Mesenchymal stem cell (in vitro differentiated cells and primary cell): Measurements from ENCODE around the gene PROCR. TPM values are rescaled to one million over a fixed set of nuclear protein-coding genes. Genes with fewer than 3 reads are reported as not detected.

Experiments
- DNase-seq: peaks from one replicate; pipeline ENCODE4 v3.0.0-alpha.2; 2013
- H2AFZ ChIP-seq: one replicate; pipeline ENCODE4 v1.6.1; 2013; ENCODE audit warnings: low read depth, mild to moderate bottlenecking, control low read depth, inconsistent platforms, low read length, moderate library complexity
- H2AK5ac ChIP-seq: 2 replicates; pipeline ENCODE4 v1.6.1; 2013; ENCODE audit warnings: low read length, moderate library complexity, mild to moderate bottlenecking, inconsistent platforms; ENCODE audit not compliant: severe bottlenecking
- H2BK120ac ChIP-seq: one replicate; pipeline ENCODE4 v1.6.1; 2013; ENCODE audit warnings: low read depth, mild to moderate bottlenecking, inconsistent platforms, low read length, moderate library complexity
- H2BK12ac ChIP-seq, 2 experiments: one replicate each; pipeline ENCODE4 v1.6.1; 2013; ENCODE audit warnings: inconsistent platforms in 2 of 2, low read length in 2 of 2, mild to moderate bottlenecking in 2 of 2, moderate library complexity in 2 of 2, control low read depth in 1 of 2
- H2BK15ac ChIP-seq: one replicate; pipeline ENCODE4 v1.6.1; 2013; ENCODE audit warnings: mild to moderate bottlenecking, low read depth, inconsistent platforms; ENCODE audit not compliant: poor library complexity, severe bottlenecking
- H2BK5ac ChIP-seq: 2 replicates; pipeline ENCODE4 v1.6.1; 2013; ENCODE audit warnings: low read depth, mild to moderate bottlenecking, low read length, control low read depth, inconsistent platforms; ENCODE audit not compliant: poor library complexity, severe bottlenecking
- H3K14ac ChIP-seq, 2 experiments: one replicate each; pipeline ENCODE4 v1.6.1; 2013; ENCODE audit warnings: inconsistent platforms in 2 of 2, low read length in 2 of 2, control low read depth in 1 of 2, mild to moderate bottlenecking in 1 of 2, moderate library complexity in 1 of 2
- H3K18ac ChIP-seq, 2 experiments: one replicate each; pipeline ENCODE4 v1.6.1; 2013; ENCODE audit warnings: inconsistent platforms in 2 of 2, low read length in 2 of 2, control low read depth in 1 of 2, low read depth in 1 of 2, mild to moderate bottlenecking in 1 of 2
- H3K23ac ChIP-seq, 2 experiments: one replicate each; pipeline ENCODE4 v1.6.1; 2013; ENCODE audit warnings: inconsistent platforms in 2 of 2, low read length in 2 of 2, mild to moderate bottlenecking in 2 of 2, moderate library complexity in 2 of 2, control low read depth in 1 of 2
- H3K27ac ChIP-seq: 2 replicates; pipeline ENCODE4 v1.5.1; 2013; ENCODE audit warnings: mild to moderate bottlenecking, moderate library complexity, low read length, control low read depth, inconsistent platforms; ENCODE audit not compliant: poor library complexity, severe bottlenecking
- H3K27me3 ChIP-seq, 2 experiments: 2 replicates each; pipeline versions ENCODE4 v1.6.1 to v1.7.0; 2013; ENCODE audit warnings: low read length in 2 of 2, mild to moderate bottlenecking in 2 of 2, moderate library complexity in 2 of 2, control low read depth in 1 of 2, inconsistent platforms in 1 of 2; ENCODE audit not compliant: control insufficient read depth in 1 of 2, insufficient read depth in 1 of 2
- H3K36me3 ChIP-seq, 2 experiments: 2 replicates each; pipeline versions ENCODE4 v1.6.1 to v1.7.0; 2013; ENCODE audit warnings: low read length in 2 of 2, control low read depth in 1 of 2, inconsistent platforms in 1 of 2, low read depth in 1 of 2, mild to moderate bottlenecking in 1 of 2; ENCODE audit not compliant: insufficient read depth in 2 of 2, control insufficient read depth in 1 of 2
- H3K4ac ChIP-seq, 2 experiments: one replicate each; pipeline ENCODE4 v1.6.1; 2013; ENCODE audit warnings: inconsistent platforms in 2 of 2, low read length in 2 of 2, mild to moderate bottlenecking in 2 of 2, moderate library complexity in 2 of 2, control low read depth in 1 of 2, low read depth in 1 of 2
- H3K4me1 ChIP-seq: 2 replicates; pipeline ENCODE4 v1.6.1; 2013; ENCODE audit warnings: low read depth, low read length, control low read depth; ENCODE audit not compliant: control insufficient read depth, insufficient read depth
- H3K4me2 ChIP-seq: 2 replicates; pipeline ENCODE4 v1.6.1; 2013; ENCODE audit warnings: low read length, mild to moderate bottlenecking, inconsistent platforms; ENCODE audit not compliant: poor library complexity, severe bottlenecking
- H3K4me3 ChIP-seq, 2 experiments: 2 replicates each; pipeline versions ENCODE4 v1.5.1 to v1.7.0; 2013; ENCODE audit warnings: low read length in 2 of 2, mild to moderate bottlenecking in 2 of 2, control low read depth in 1 of 2, low read depth in 1 of 2; ENCODE audit not compliant: insufficient read depth in 1 of 2
- H3K79me1 ChIP-seq: replicated peaks from 2 replicates; pipeline ENCODE4 v1.6.1; 2013; ENCODE audit warnings: mild to moderate bottlenecking, control low read depth, low read length, inconsistent platforms; ENCODE audit not compliant: poor library complexity, severe bottlenecking
- H3K9ac ChIP-seq: 2 replicates; pipeline ENCODE4 v1.7.0; 2013; ENCODE audit warnings: mild to moderate bottlenecking, low read length, moderate library complexity
- H3K9me3 ChIP-seq: 2 replicates; pipeline ENCODE4 v1.7.0; 2013; ENCODE audit warnings: mild to moderate bottlenecking, low read length; ENCODE audit not compliant: control insufficient read depth
- H4K8ac ChIP-seq: one replicate; pipeline ENCODE4 v1.6.1; 2013; ENCODE audit warnings: inconsistent platforms, mild to moderate bottlenecking, low read length, moderate library complexity
- H4K91ac ChIP-seq: one replicate; pipeline ENCODE4 v1.6.1; 2013; ENCODE audit warnings: mild to moderate bottlenecking, low read length, inconsistent platforms
- WGBS: methylation state at CpG from one replicate; pipeline ENCODE4 v1.1.7; 2013; ENCODE audit warnings: mixed read lengths; 5-methylcytosine and 5-hydroxymethylcytosine counted together
- polyA plus RNA-seq, 2 experiments: library from polyadenylated mRNA; stranded (reverse); fragments of 200-250 nt; gene quantifications; one replicate each; pipeline ENCODE4 v1.2.3, GENCODE V29; 2013

PROCR gene
- polyA plus RNA-seq (2013, experiment 1 of 2): 44.9 TPM
- polyA plus RNA-seq (2013, experiment 2 of 2): 46.0 TPM

DNA sequence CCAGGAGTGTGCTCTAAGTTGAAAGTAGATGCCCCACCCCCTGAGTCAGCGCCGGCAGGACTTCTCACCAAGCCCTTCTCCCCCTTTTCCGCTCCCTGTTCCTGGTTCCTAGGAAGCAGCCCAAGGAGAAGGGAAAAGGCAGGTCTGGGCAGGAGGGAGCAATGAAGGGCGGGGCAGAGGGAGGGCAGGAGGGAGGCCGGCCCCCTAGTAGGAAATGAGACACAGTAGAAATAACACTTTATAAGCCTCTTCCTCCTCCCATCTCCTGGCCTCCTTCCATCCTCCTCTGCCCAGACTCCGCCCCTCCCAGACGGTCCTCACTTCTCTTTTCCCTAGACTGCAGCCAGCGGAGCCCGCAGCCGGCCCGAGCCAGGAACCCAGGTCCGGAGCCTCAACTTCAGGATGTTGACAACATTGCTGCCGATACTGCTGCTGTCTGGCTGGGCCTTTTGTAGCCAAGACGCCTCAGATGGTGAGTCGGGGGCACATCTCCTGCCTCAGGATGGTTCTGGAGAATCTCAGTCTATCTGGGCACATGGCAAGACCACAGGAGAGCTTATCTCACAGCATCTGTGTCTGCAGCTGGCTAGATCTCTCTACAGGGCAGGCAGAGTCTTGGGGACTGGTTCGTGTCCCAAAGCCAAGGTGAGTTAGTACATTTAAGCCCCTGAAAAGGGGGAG, at the start of gene PROCR:
PROCR (plus strand) TSS at position 320 of the 681 bp plus-strand sequence; CDS start at position 403, 83 bp downstream.
- Histone ChIP-seq H3K79me1 (peaks cover 17% of the 10 kb centered on the region), H3K14ac (peak within 1 kb of the TSS in 1 of 2 experiments; percentile 44), H3K4ac (no peak within 1 kb of the TSS), H3K23ac (no peak within 1 kb of the TSS), H4K91ac (no peak within 1 kb of the TSS), H3K27me3 (no peaks in the 10 kb centered on the region), H3K9me3 (no peaks in the 10 kb centered on the region), H3K9ac (peak within 1 kb of the TSS; percentile 87), H4K8ac (peak within 1 kb of the TSS; percentile 74), H2AK5ac (no peak within 1 kb of the TSS), H3K4me3 (peak within 1 kb of the TSS; percentile 53 to 81), H2BK15ac (no peak within 1 kb of the TSS), H3K36me3 (peaks cover 12 to 20% of the 10 kb centered on the region in 2 experiments), H2BK120ac (peak within 1 kb of the TSS; percentile 21), H2BK12ac (peak within 1 kb of the TSS in 1 of 2 experiments; percentile 74), H2BK5ac (no peak within 1 kb of the TSS), H3K4me2 (peak within 1 kb of the TSS; percentile 89), H3K27ac (peak within 1 kb of the TSS; percentile 48), H3K4me1 (peaks cover 6% of the 10 kb centered on the region), H2AFZ (peak within 1 kb of the TSS; percentile 66), H3K18ac (peak within 1 kb of the TSS; percentile 77 to 78)
- peak; percentile 93 for DNase-seq
- 3% methylated on average over 12 of the region's 16 CpGs for WGBS

DNA sequence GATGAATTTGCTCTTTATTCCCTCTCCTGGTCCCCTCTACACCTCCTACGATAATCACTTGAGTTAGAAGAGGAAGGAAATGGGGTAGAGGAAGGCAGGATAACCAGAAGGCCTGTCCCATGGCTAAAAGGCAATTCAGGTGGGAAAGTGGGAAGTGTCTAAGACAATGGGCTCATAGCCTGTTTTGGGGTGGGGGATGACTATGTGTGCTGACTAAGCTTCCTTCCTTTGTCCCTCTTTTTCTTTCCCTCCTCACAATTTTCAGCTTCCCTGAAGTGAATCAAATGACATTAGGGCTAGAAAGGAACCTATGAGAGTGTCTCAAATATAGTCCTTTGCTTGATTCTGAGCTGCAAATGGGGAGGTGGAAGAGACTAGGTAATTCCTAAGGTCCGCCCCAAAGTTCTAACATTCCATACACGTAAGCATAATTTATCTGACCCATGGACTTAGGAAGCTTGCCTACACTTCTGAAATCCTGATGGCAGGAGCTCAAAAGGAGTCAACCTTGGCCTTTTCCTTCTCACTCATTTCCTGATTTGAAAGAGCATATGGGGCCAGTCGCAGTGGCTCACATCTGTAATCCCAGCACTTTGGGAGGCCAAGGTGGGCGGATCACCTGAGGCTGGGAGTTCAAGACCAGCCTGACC, 49.0 kb upstream of the PROCR start:
- Histone ChIP-seq H2BK12ac (no peak overlapping the region), H2BK120ac (no peak overlapping the region), H2BK5ac (no peak overlapping the region), H2BK15ac (no peak overlapping the region), H3K27ac (no peak overlapping the region), H3K36me3 (peaks cover 51 to 74% of the 10 kb centered on the region in 2 experiments), H3K9ac (no peak overlapping the region), H3K9me3 (no peaks in the 10 kb centered on the region), H2AK5ac (no peak overlapping the region), H3K23ac (no peak overlapping the region), H4K8ac (no peak overlapping the region), H3K18ac (no peak overlapping the region), H3K4me3 (no peak overlapping the region), H3K79me1 (peaks cover 2% of the 10 kb centered on the region), H4K91ac (no peak overlapping the region), H3K27me3 (no peaks in the 10 kb centered on the region), H3K14ac (no peak overlapping the region), H3K4ac (no peak overlapping the region), H3K4me2 (no peak overlapping the region), H3K4me1 (no peaks in the 10 kb centered on the region), H2AFZ (no peak overlapping the region)
- no peak for DNase-seq
- WGBS: 97% methylated on average over 5 of the region's 5 CpGs

DNA sequence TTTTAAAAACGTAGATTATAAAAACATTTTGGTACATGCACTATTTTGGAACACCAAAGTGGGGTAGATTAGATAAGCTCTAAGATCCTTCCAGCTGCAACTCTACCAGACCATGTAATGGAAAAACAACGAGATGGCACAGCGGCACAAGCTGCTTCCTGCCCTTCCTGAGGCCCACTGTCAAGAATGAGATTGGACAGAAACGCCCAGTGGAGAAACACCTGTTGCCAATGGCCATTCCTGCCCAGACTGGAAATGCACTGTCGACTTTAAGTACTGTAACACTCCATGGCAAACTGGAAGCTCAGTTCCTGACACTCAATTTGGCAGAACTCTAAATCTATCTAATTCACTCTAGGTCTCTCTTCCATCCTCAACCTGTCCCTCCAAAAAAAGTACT, 46.1 kb upstream of the PROCR start:
- H3K4me2 ChIP-seq: no peak overlapping the region

DNA sequence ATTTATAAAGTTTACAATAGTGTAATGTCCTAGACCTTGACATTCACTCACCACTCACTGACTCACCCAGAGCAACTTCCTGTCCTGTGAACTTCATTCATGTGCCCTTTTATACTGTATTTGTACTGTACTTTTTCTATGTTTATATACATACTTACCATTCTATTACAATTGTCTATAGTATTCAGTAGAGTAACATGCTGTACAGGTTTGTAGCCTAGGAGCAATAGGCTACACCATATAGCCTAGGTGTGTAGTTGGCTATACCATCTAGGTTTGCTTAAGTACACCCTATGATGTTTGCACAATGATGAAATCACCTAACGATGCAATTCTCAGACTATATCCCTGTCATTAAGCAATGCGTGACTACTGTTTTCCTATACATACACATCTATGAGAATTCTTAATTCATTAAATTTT, 42.2 kb upstream of the PROCR start:
- Histone ChIP-seq H3K4me3 (no peak overlapping the region), H2BK120ac (no peak overlapping the region), H4K91ac (no peak overlapping the region), H3K9me3 (no peaks in the 10 kb centered on the region), H2BK15ac (no peak overlapping the region), H3K23ac (no peak overlapping the region), H2BK12ac (no peak overlapping the region), H3K9ac (no peak overlapping the region), H2BK5ac (no peak overlapping the region), H3K4me2 (no peak overlapping the region), H2AFZ (no peak overlapping the region), H3K27ac (no peak overlapping the region), H3K4ac (no peak overlapping the region), H3K27me3 (no peaks in the 10 kb centered on the region), H3K36me3 (peaks cover 42 to 54% of the 10 kb centered on the region in 2 experiments), H3K14ac (no peak overlapping the region), H3K4me1 (peaks cover 3% of the 10 kb centered on the region), H2AK5ac (no peak overlapping the region), H3K18ac (no peak overlapping the region), H4K8ac (no peak overlapping the region), H3K79me1 (peaks cover 6% of the 10 kb centered on the region)
- WGBS: 40% methylated on average over 1 of the region's 2 CpGs
- peak; percentile 73 for DNase-seq

More for the DNA sequence above, 46.1 kb upstream of the PROCR start:
- Histone ChIP-seq H3K27me3 (no peaks in the 10 kb centered on the region), H2BK12ac (no peak overlapping the region), H3K27ac (no peak overlapping the region), H2AK5ac (no peak overlapping the region), H3K4me1 (peaks cover 3% of the 10 kb centered on the region), H2BK5ac (no peak overlapping the region), H3K36me3 (peaks cover 37 to 65% of the 10 kb centered on the region in 2 experiments), H2AFZ (no peak overlapping the region), H4K8ac (no peak overlapping the region), H3K4ac (no peak overlapping the region), H2BK120ac (no peak overlapping the region), H3K23ac (no peak overlapping the region), H3K79me1 (peaks cover 2% of the 10 kb centered on the region), H3K9me3 (no peaks in the 10 kb centered on the region), H4K91ac (no peak overlapping the region), H2BK15ac (no peak overlapping the region), H3K9ac (no peak overlapping the region), H3K18ac (no peak overlapping the region), H3K4me3 (no peak overlapping the region), H3K14ac (no peak overlapping the region)
- no peak for DNase-seq
- 97% methylated on average over 5 of the region's 5 CpGs for WGBS
